Sigmoid colon (tissue), 4 donors: ENCODE data around the gene BTNL8.

Source experiments
- CTCF ChIP-seq, 4 experiments: fragments of 450-650 bp in 3 of 4; fragments of 200-600 bp in 1 of 4; IDR thresholded peaks; one replicate each; pipeline ENCODE4 v1.5.1; 2016 to 2019; ENCODE audit warnings: antibody characterized with exemption in 4 of 4, mild to moderate bottlenecking in 3 of 4, moderate library complexity in 2 of 4
- EP300 ChIP-seq, 4 donors: sonication (generic); formaldehyde crosslinking; IDR thresholded peaks; one replicate each; pipeline ENCODE4 v1.6.1; 2017; ENCODE audit warnings: antibody characterized with exemption in 4 of 4
- POLR2A ChIP-seq, 2 donors: fragments of 450-650 bp; IDR thresholded peaks; one replicate each; pipeline ENCODE4 v1.6.1; 2016; ENCODE audit warnings: antibody characterized with exemption in 2 of 2, mild to moderate bottlenecking in 2 of 2, moderate library complexity in 2 of 2
- POLR2AphosphoS5 ChIP-seq, 4 donors: sonication (generic); formaldehyde crosslinking; IDR thresholded peaks; one replicate each; pipeline ENCODE4 v1.6.1; 2017; ENCODE audit warnings: antibody characterized with exemption in 4 of 4

GRCh38 chr5:180898621-180899246, at the start of gene BTNL8:
- TF ChIP-seq CTCF (IDR thresholded peaks at IDR 0.05), result no peak
- TF ChIP-seq POLR2A (IDR thresholded peaks at IDR 0.05), result no peak
- TF ChIP-seq EP300 (IDR thresholded peaks at IDR 0.05), result no peak
- TF ChIP-seq POLR2AphosphoS5 (IDR thresholded peaks at IDR 0.05), result no peak
